Measurements from ENCODE around the gene GNB2. TPM values are rescaled to one million over a fixed set of nuclear protein-coding genes. Genes with fewer than 3 reads are reported as not detected.
A peak's percentile ranks its signal among the peaks of the same experiment; 100 is the strongest.

The GNB2 gene
- total and polyA plus RNA-seq, 2 of the 13 experiments (the other 11 are each of a cell fraction or from before 2014, with no cell fraction given): 48.3 to 67.1 TPM

GRCh38 chr7:100719523-100720278 is 46.2 kb downstream of the GNB2 start (continued):
- TF ChIP-seq HNF1B (CRISPR knock-in tag; IDR thresholded peaks at IDR 0.05) (peak; percentile 56; the same call in 1 of the 2 replicates), ZNF629 (CRISPR knock-in tag; conservative IDR thresholded peaks at IDR 0.05) (peak; percentile 99), SOX5 (CRISPR knock-in tag; IDR thresholded peaks at IDR 0.05; ENCODE audit: borderline replicate concordance) (peak; percentile 68; the same call in 1 of the 2 replicates), ZNF431 (CRISPR knock-in tag; IDR thresholded peaks at IDR 0.05; ENCODE audit: borderline replicate concordance, low read depth) (no peak), ZNF776 (CRISPR knock-in tag; IDR thresholded peaks at IDR 0.05) (no peak), FOXJ3 (CRISPR knock-in tag; IDR thresholded peaks at IDR 0.05; ENCODE audit: borderline replicate concordance) (peak; percentile 58; the same call in 1 of the 2 replicates), SKI (IDR thresholded peaks at IDR 0.05; ENCODE audit: partially characterized antibody) (peak; percentile 36), DZIP1 (CRISPR knock-in tag; IDR thresholded peaks at IDR 0.05) (no peak), HMG20A (CRISPR knock-in tag; IDR thresholded peaks at IDR 0.05; ENCODE audit: borderline replicate concordance) (peak; percentile 17; the same call in 1 of the 2 replicates), BRD4 (CRISPR knock-in tag; IDR thresholded peaks at IDR 0.05) (peak; percentile 70), ATF4 (CRISPR knock-in tag; IDR thresholded peaks at IDR 0.05) (no peak), RERE (CRISPR knock-in tag; IDR thresholded peaks at IDR 0.05; ENCODE audit: low read depth) (no peak), MATR3 (CRISPR knock-in tag; IDR thresholded peaks at IDR 0.05) (no peak), CHD4 (IDR thresholded peaks at IDR 0.05; ENCODE audit: borderline replicate concordance, low read length) (peak; percentile 94; the same call in 1 of the 2 replicates), ZNF784 (CRISPR knock-in tag; IDR thresholded peaks at IDR 0.05; ENCODE audit: borderline replicate concordance) (no peak)
